ENCODE data around the gene TEPSIN.
A peak's percentile ranks its signal among the peaks of the same experiment; 100 is the strongest.

The TEPSIN gene

GRCh38 chr17:81249223-81250040, 10.6 kb upstream of the TEPSIN start:
- no peak for DNase-seq

- DNase-seq: no peak
Observed at GRCh38 chr17:81248649-81249048, 9.8 kb upstream of the TEPSIN start.

GRCh38 chr17:81247339-81247990, 8.6 kb upstream of the TEPSIN start:
- DNase-seq: no peak

- DNase-seq: no peak
Observed at GRCh38 chr17:81246679-81247338, 8.0 kb upstream of the TEPSIN start.

GRCh38 chr17:81246343-81246670, 7.5 kb upstream of the TEPSIN start:
- no peak for DNase-seq

GRCh38 chr17:81245665-81246342, 6.9 kb upstream of the TEPSIN start:
- no peak for DNase-seq

GRCh38 chr17:81245024-81245664, 6.3 kb upstream of the TEPSIN start:
- no peak for DNase-seq

GRCh38 chr17:81244358-81245023, 5.6 kb upstream of the TEPSIN start:
- DNase-seq: no peak

GRCh38 chr17:81243333-81243664, 4.4 kb upstream of the TEPSIN start:
- DNase-seq: no peak

- DNase-seq: no peak
Observed at GRCh38 chr17:81242421-81243332, 3.8 kb upstream of the TEPSIN start.

GRCh38 chr17:81241648-81242420, 3.0 kb upstream of the TEPSIN start:
- peak; percentile 64 for DNase-seq

- no peak for DNase-seq
Observed at GRCh38 chr17:81241203-81241602, 2.3 kb upstream of the TEPSIN start.

GRCh38 chr17:81240761-81241160, 1.9 kb upstream of the TEPSIN start:
- DNase-seq: no peak

- peak; percentile 44 for DNase-seq
Observed at GRCh38 chr17:81239714-81240555, 1.1 kb upstream of the TEPSIN start.

- DNase-seq: no peak
Observed at GRCh38 chr17:81238490-81238814, 403 bp downstream of the TEPSIN start.

- DNase-seq: no peak
Observed at GRCh38 chr17:81237591-81238489, 1.0 kb downstream of the TEPSIN start.

GRCh38 chr17:81236784-81237183, 2.1 kb downstream of the TEPSIN start:
- no peak for DNase-seq
